H1 (cell line): ENCODE results near the gene CGNL1. TPM values are rescaled to one million over a fixed set of nuclear protein-coding genes. Genes with fewer than 3 reads are reported as not detected.

ENCODE experiments used
- CTCF ChIA-PET: fragments of 300-600 bp; sonication (Branson Sonifier 250); formaldehyde crosslinking; loops from one replicate; lab custom pipeline; 2021; ENCODE audit not compliant: partially characterized antibody; lab: Charles Lee
- POLR2A ChIA-PET: fragments of 300-600 bp; sonication (Branson Sonifier 250); formaldehyde crosslinking; loops from one replicate; lab custom pipeline; 2021; ENCODE audit warnings: inconsistent platforms; ENCODE audit not compliant: partially characterized antibody; lab: Charles Lee
- DNase-seq, 2 experiments: peaks; one replicate each; pipeline versions ENCODE4 v3.0.0 to v3.0.0-alpha.2; 2010 to 2022; ENCODE audit warnings: low spot score in 2 of 2, low read depth in 1 of 2, mixed read lengths in 1 of 2
- FAIRE-seq: peaks from 2 replicates; lab custom pipeline; 2011; peaks lifted over from hg19 to GRCh38; lab: Jason Lieb, UNC
- H2AFZ ChIP-seq: 2 replicates; pipeline ENCODE4 v1.8.1; 2012; ENCODE audit warnings: low read length, inconsistent platforms
- H2AK5ac ChIP-seq: 2 replicates; pipeline ENCODE4 v1.6.1; 2013; ENCODE audit warnings: low read depth, low read length
- H2BK120ac ChIP-seq: replicated peaks from 2 replicates; pipeline ENCODE3; 2013; ENCODE audit warnings: low read depth, low read length, inconsistent platforms
- H2BK12ac ChIP-seq: 2 replicates; pipeline ENCODE4 v1.6.1; 2013; ENCODE audit warnings: low read depth, low read length
- H2BK15ac ChIP-seq: 2 replicates; pipeline ENCODE4 v1.6.1; 2013; ENCODE audit warnings: low read length
- H2BK20ac ChIP-seq: 2 replicates; pipeline ENCODE4 v1.6.1; 2013; ENCODE audit warnings: low read length
- H2BK5ac ChIP-seq: 2 replicates; pipeline ENCODE4 v1.6.1; 2013; ENCODE audit warnings: low read depth, low read length
- H3K14ac ChIP-seq: 2 replicates; pipeline ENCODE4 v1.6.1; 2013; ENCODE audit warnings: inconsistent platforms; ENCODE audit not compliant: insufficient read length
- H3K18ac ChIP-seq: 2 replicates; pipeline ENCODE4 v1.6.1; 2013; ENCODE audit warnings: low read length; ENCODE audit errors: extremely low read depth
- H3K23ac ChIP-seq: 2 replicates; pipeline ENCODE4 v1.6.1; 2013; ENCODE audit warnings: inconsistent platforms; ENCODE audit not compliant: insufficient read length
- H3K23me2 ChIP-seq: 2 replicates; pipeline ENCODE4 v1.6.1; 2013; ENCODE audit warnings: low read depth, low read length
- H3K27ac ChIP-seq: 2 replicates; pipeline ENCODE4 v1.6.1; 2011; ENCODE audit warnings: low read depth, low read length, inconsistent platforms
- H3K27me3 ChIP-seq, 4 experiments: replicated peaks in 1 of 4; 1 replicate in 1 of 4; 2 replicates in 3 of 4; pipeline versions ENCODE4 v1.6.1 to v1.8.1; 2011 to 2013; ENCODE audit warnings: low read length in 3 of 4, mild to moderate bottlenecking in 3 of 4, inconsistent platforms in 2 of 4, mixed read lengths in 2 of 4, moderate library complexity in 1 of 4; ENCODE audit not compliant: control insufficient read depth in 3 of 4, insufficient read depth in 3 of 4; ENCODE audit errors: extremely low read depth in 1 of 4
- H3K36me3 ChIP-seq, 4 experiments: 2 replicates each; pipeline versions ENCODE4 v1.6.1 to v1.8.1; 2011 to 2013; ENCODE audit warnings: mild to moderate bottlenecking in 4 of 4, low read length in 3 of 4, moderate library complexity in 2 of 4, control low read depth in 1 of 4, inconsistent platforms in 1 of 4; ENCODE audit not compliant: insufficient read depth in 4 of 4, control insufficient read depth in 2 of 4
- H3K4ac ChIP-seq: replicated peaks from 2 replicates; pipeline ENCODE3; 2013; ENCODE audit warnings: low read length, low read depth, mixed read lengths, inconsistent platforms; ENCODE audit not compliant: insufficient read length
- H3K4me1 ChIP-seq, 4 experiments: replicated peaks in 1 of 4; 1 replicate in 1 of 4; 2 replicates in 3 of 4; pipeline versions ENCODE4 v1.6.1 to v1.8.1; 2011 to 2013; ENCODE audit warnings: low read length in 3 of 4, inconsistent platforms in 2 of 4, mixed read lengths in 1 of 4; ENCODE audit not compliant: insufficient read depth in 4 of 4, control insufficient read depth in 3 of 4
- H3K4me2 ChIP-seq, 2 experiments: 2 replicates each; pipeline versions ENCODE4 v1.6.1 to v1.8.1; 2011 to 2013; ENCODE audit warnings: low read depth in 2 of 2, low read length in 2 of 2, control low read depth in 1 of 2, inconsistent platforms in 1 of 2, mild to moderate bottlenecking in 1 of 2; ENCODE audit not compliant: insufficient read depth in 1 of 2
- H3K4me3 ChIP-seq, 4 experiments: fragments of 200-600, 300-600 bp in 1 of 4; sonication (generic), shearing (Covaris generic), sonication (Bioruptor Twin) in 1 of 4; 2 replicates each; pipeline versions ENCODE4 v1.5.1 to v1.8.1; 2011 to 2016; ENCODE audit warnings: low read length in 4 of 4, low read depth in 3 of 4, control low read depth in 2 of 4, inconsistent platforms in 2 of 4, mild to moderate bottlenecking in 2 of 4, mixed read lengths in 1 of 4, moderate library complexity in 1 of 4; ENCODE audit not compliant: insufficient read depth in 2 of 4; ENCODE audit errors: extremely low read depth in 1 of 4
- H3K56ac ChIP-seq: replicated peaks from 2 replicates; pipeline ENCODE3; 2013; ENCODE audit warnings: low read depth, mild to moderate bottlenecking, mixed read lengths, low read length, inconsistent platforms; ENCODE audit not compliant: insufficient read length
- H3K79me1 ChIP-seq: 2 replicates; pipeline ENCODE4 v1.6.1; 2013; ENCODE audit warnings: low read depth, low read length, control low read depth
- H3K79me2 ChIP-seq, 2 experiments: 2 replicates each; pipeline versions ENCODE4 v1.6.1 to v1.8.1; 2012 to 2013; ENCODE audit warnings: low read length in 2 of 2, mild to moderate bottlenecking in 2 of 2, inconsistent platforms in 1 of 2; ENCODE audit not compliant: insufficient read depth in 2 of 2, control insufficient read depth in 1 of 2
- H3K9ac ChIP-seq, 4 experiments: replicated peaks in 1 of 4; 1 replicate in 1 of 4; 2 replicates in 3 of 4; pipeline versions ENCODE4 v1.6.1 to v1.8.1; 2011 to 2013; ENCODE audit warnings: low read depth in 3 of 4, low read length in 3 of 4, control low read depth in 2 of 4, mild to moderate bottlenecking in 2 of 4, moderate library complexity in 2 of 4, inconsistent platforms in 1 of 4; ENCODE audit errors: extremely low read depth in 1 of 4
- H3K9me3 ChIP-seq, 2 experiments: 2 replicates each; pipeline versions ENCODE4 v1.6.1 to v1.8.1; 2012 to 2013; ENCODE audit warnings: mild to moderate bottlenecking in 2 of 2, moderate library complexity in 2 of 2, control low read depth in 1 of 2, inconsistent platforms in 1 of 2, low read depth in 1 of 2, low read length in 1 of 2, mixed read lengths in 1 of 2; ENCODE audit not compliant: insufficient read depth in 2 of 2
- H4K20me1 ChIP-seq, 2 experiments: replicated peaks in 1 of 2; 2 replicates each; pipeline versions ENCODE3 to v1.8.1; 2011 to 2013; ENCODE audit warnings: inconsistent platforms in 2 of 2, low read length in 2 of 2, mild to moderate bottlenecking in 1 of 2; ENCODE audit not compliant: insufficient read depth in 2 of 2, control insufficient read depth in 1 of 2
- H4K5ac ChIP-seq: 2 replicates; pipeline ENCODE4 v1.6.1; 2013; ENCODE audit warnings: low read length, low read depth, mixed read lengths, inconsistent platforms; ENCODE audit not compliant: insufficient read length
- H4K8ac ChIP-seq: 2 replicates; pipeline ENCODE4 v1.8.0; 2013; ENCODE audit warnings: mild to moderate bottlenecking, moderate library complexity, low read length, inconsistent platforms; ENCODE audit not compliant: insufficient read depth; ENCODE audit errors: extremely low read depth
- H4K91ac ChIP-seq: replicated peaks from 2 replicates; pipeline ENCODE3; 2013; ENCODE audit warnings: low read length, mixed read lengths, inconsistent platforms; ENCODE audit not compliant: insufficient read length
- CHD2 ChIP-seq: IDR thresholded peaks from 2 replicates; pipeline ENCODE4 v1.6.1; 2012; ENCODE audit warnings: low read length, improper control_type of control experiment
- RNF2 ChIP-seq: fragments of 200-900, 300-1000 bp; sonication (generic); IDR thresholded peaks from 2 replicates; pipeline ENCODE4 v1.7.1; 2016; ENCODE audit warnings: borderline replicate concordance, low read depth, mild to moderate bottlenecking, antibody characterized with exemption, low read length; ENCODE audit not compliant: poor library complexity, severe bottlenecking; ENCODE audit errors: missing control alignments
- SIRT6 ChIP-seq: IDR thresholded peaks from one replicate; pipeline ENCODE4 v1.7.1; 2012; ENCODE audit warnings: low read length, inconsistent platforms
- WGBS, 2 experiments: shearing (Covaris generic) in 1 of 2; methylation state at CpG; one replicate each; pipeline versions ENCODE4 v1.1.6 to v1.1.7; 2013 to 2015; ENCODE audit warnings: low lambda C conversion rate in 2 of 2, mixed read lengths in 2 of 2, inconsistent platforms in 1 of 2, low coverage in 1 of 2, missing lambda C conversion rate in 1 of 2; ENCODE audit not compliant: insufficient replicate concordance in 2 of 2, insufficient coverage in 1 of 2, insufficient read length in 1 of 2; ENCODE audit errors: extremely low coverage in 1 of 2, missing lambda C conversion rate in 1 of 2; 5-methylcytosine and 5-hydroxymethylcytosine counted together
- polyA plus RNA-seq, 7 experiments: library from polyadenylated mRNA; depleted of rRNA in 3 of 7; stranded (reverse) in 5 of 7; unstranded in 2 of 7; fragments of >200 nt in 5 of 7; fragments of 200-250 nt in 2 of 7; gene quantifications; 1 replicate in 5 of 7; 2 replicates in 1 of 7; 4 replicates in 1 of 7; pipeline versions ENCODE4 v1.2.1 to v1.2.3, GENCODE V29; 2011 to 2013; ENCODE audit warnings: missing spikeins in 2 of 7, mixed read lengths in 2 of 7
- total RNA-seq: library from RNA; stranded (reverse); fragmentation: NEBNext Ultra II Directional; extraction: Animal tissue kit (Norgen Biotek cat#: 25700); gene quantifications from 2 replicates; pipeline ENCODE4 v1.2.1, GENCODE V29; 2021

CGNL1 gene
- total and polyA plus RNA-seq, 2 of the 8 experiments (the other 6 are each of a cell fraction or from before 2014, with no cell fraction given) = 21.8 to 75.6 TPM

DNA sequence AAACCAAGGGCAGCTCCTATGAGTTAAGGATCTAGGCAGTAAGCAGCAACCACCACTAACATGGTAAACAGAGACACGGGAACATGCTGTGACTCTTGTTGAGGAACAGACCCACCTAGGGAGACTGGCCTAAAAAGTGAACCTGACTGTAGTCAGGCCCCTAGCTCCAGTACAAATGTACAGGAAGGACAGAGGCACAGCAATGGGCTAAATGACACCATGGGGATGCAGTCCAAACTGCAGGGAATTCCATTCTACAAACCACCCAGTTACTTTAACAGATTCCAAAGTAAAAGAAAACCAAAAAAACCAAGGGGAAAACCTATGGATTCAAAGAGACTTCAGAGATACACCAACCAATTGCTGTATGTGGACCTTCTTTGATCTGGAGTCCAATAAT, 28.2 kb upstream of the CGNL1 start:
- Histone ChIP-seq H4K5ac (no peak overlapping the region), H4K8ac (no peak overlapping the region), H3K27me3 (no peaks in the 10 kb centered on the region), H4K20me1 (no peaks in the 10 kb centered on the region), H3K4me2 (no peak overlapping the region), H2BK12ac (no peak overlapping the region), H2BK120ac (no peak overlapping the region), H3K4me3 (no peak overlapping the region), H3K9me3 (peaks cover 0 to 5% of the 10 kb centered on the region in 2 experiments; a peak in 1 of 4 replicates), H2BK15ac (no peak overlapping the region), H3K14ac (no peak overlapping the region), H3K27ac (no peak overlapping the region), H3K23ac (no peak overlapping the region), H3K4me1 (peaks cover 0 to 5% (median 2%) of the 10 kb centered on the region in 4 experiments; a peak in 4 of 7 replicates), H2BK20ac (no peak overlapping the region), H3K36me3 (no peaks in the 10 kb centered on the region), H3K18ac (no peak overlapping the region), H3K79me2 (no peaks in the 10 kb centered on the region), H2AK5ac (no peak overlapping the region), H4K91ac (no peak overlapping the region), H3K79me1 (no peaks in the 10 kb centered on the region), H2AFZ (no peak overlapping the region), H3K9ac (no peak overlapping the region), H3K23me2 (no peaks in the 10 kb centered on the region), H3K4ac (no peak overlapping the region), H3K56ac (no peak overlapping the region), H2BK5ac (no peak overlapping the region)
- FAIRE-seq = no peak
- no peak for DNase-seq
- ChIA-PET POLR2A (interaction anchor here (1.9 kb wide), 1 partner anchor 29 kb away, joined by 4 read pairs; the partner anchor contains the start of gene CGNL1), CTCF (interaction anchor here (0.6 to 14.4 kb wide), 13 partner anchors 11 to 600 kb away, joined by 3 to 302 read pairs (median 4); no protein-coding TSS in a partner anchor)
- TF ChIP-seq SIRT6 (no peak), CHD2 (no peak), RNF2 (no peak)
- WGBS, 2 experiments = 94% methylated on average over 1 of the region's 1 CpG; no CpG with 5 or more reads in 1 of the 2 experiments
